Pancreas (tissue), 10 donors: ENCODE measurements around the gene MUC5B. TPM values are rescaled to one million over a fixed set of nuclear protein-coding genes. Genes with fewer than 3 reads are reported as not detected.
"Not testable (repeated sequence)": the region's sequence is repeated elsewhere in the genome, so short reads cannot be mapped to it uniquely, and the experiment has no call there.

ENCODE experiments used
- ATAC-seq, 4 donors: fragments of 200-7000 bp; cut with Tn5 transposase; one replicate each; pipeline versions ENCODE4 v1.8.0 to v1.9.1; 2020; ENCODE audit warnings: mild to moderate bottlenecking in 4 of 4, moderate library complexity in 4 of 4
- DNase-seq, 6 donors: peaks; one replicate each; pipeline ENCODE4 v3.0.0-alpha.2; 2020
- FAIRE-seq: peaks from 2 replicates; lab custom pipeline; 2012; peaks lifted over from hg19 to GRCh38; lab: Jason Lieb, UNC
- H3K27ac ChIP-seq, 4 donors: fragments of 200-600 bp; sonication (generic); 1 replicate in 3 of 4; 2 replicates in 1 of 4; pipeline versions ENCODE4 v1.5.0 to v1.8.0; 2020
- H3K27me3 ChIP-seq, 4 donors: fragments of 200-600 bp; one replicate each; pipeline ENCODE4 v1.8.0; 2021
- H3K36me3 ChIP-seq, 3 donors: fragments of 200-600 bp; sonication (generic) in 1 of 3; one replicate each; pipeline versions ENCODE4 v1.5.0 to v1.8.0; 2020 to 2021
- H3K4me1 ChIP-seq, 3 donors: fragments of 200-600 bp; one replicate each; pipeline ENCODE4 v1.8.0; 2021
- H3K4me3 ChIP-seq, 4 donors: fragments of 200-600 bp; sonication (generic) in 2 of 4; one replicate each; pipeline versions ENCODE4 v1.5.0 to v1.8.0; 2020 to 2021
- H3K9me3 ChIP-seq, 4 donors: fragments of 200-600 bp; one replicate each; pipeline ENCODE4 v1.8.0; 2021
- whole genome bisulfite sequencing, 2 donors: extraction: QIAGEN DNeasy Blood & Tissue Kit; methylation state at CpG; one replicate each; pipeline ENCODE4 v1.1.7; 2013; 5-methylcytosine and 5-hydroxymethylcytosine counted together
- intact Hi-C, 3 donors: fragments of 100-400 bp; cut with DNase I; formaldehyde crosslinking; loops; one replicate each; pipeline versions ENCODE4 v1.11.1 to v1.14.2; 2022
- polyA plus RNA-seq, 2 donors: library from polyadenylated mRNA; stranded (reverse); fragments of 200-250 nt; gene quantifications; one replicate each; pipeline ENCODE4 v1.2.3, GENCODE V29; 2013
- total RNA-seq, 6 donors: library from RNA; stranded (reverse); fragmentation: NEBNext Ultra II Directional in 4 of 6; extraction: Animal tissue kit (Norgen Biotek cat#: 25700) in 4 of 6; gene quantifications; one replicate each; pipeline versions ENCODE4 v1.2.1 to v1.2.4, GENCODE V29; 2021 to 2023
- TF ChIP-seq, protein P1 (sequence below), 4 donors: fragments of 200-600 bp; sonication (generic) in 3 of 4; IDR thresholded peaks; one replicate each; pipeline versions ENCODE4 v1.5.0 to v1.8.0; 2021; ENCODE audit warnings: antibody characterized with exemption in 4 of 4
- donor health status: healthy with polysubstance abuse.
- donor health status: DM: no; HTN: no; CAD: no; lungs with moderate emphysema.
- donor health status: DM: no; HTN: no; CAD: no.
- donor health status: control.
- donor health status: control.
- donor health status: Bipolar disorder and iron deficiency.
- donor health status: DM: yes; HTN: yes; CAD: no.
- donor health status: DM: no; HTN: no; CAD: no.
- donor health status: DM: no; HTN: no; CAD: no.
- donor health status: DM: yes; HTN: yes; CAD: no.

MUC5B gene
- total and polyA plus RNA-seq, 8 donors: 5.1 to 65.4 (median 15.1) TPM

DNA sequence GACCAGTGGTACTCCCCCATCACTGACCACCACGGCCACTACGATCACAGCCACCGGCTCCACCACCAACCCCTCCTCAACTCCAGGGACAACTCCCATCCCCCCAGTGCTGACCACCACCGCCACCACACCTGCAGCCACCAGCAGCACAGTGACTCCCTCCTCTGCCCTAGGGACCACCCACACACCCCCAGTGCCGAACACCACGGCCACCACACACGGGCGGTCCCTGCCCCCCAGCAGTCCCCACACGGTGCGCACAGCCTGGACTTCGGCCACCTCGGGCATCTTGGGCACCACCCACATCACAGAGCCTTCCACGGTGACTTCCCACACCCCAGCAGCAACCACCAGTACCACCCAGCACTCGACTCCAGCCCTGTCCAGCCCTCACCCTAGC, 24.2 kb downstream of the MUC5B start:
- H3K36me3 ChIP-seq, H3K9me3 ChIP-seq, ATAC-seq, intact Hi-C loops, H3K4me3 ChIP-seq, H3K27ac ChIP-seq, H3K27me3 ChIP-seq, H3K4me1 ChIP-seq, FAIRE-seq: not testable (repeated sequence)
- 83 to 89% methylated on average over 3 to 14 of the region's 14 CpGs for WGBS, 2 donors
- DNase-seq: peak in 1 of 6 donors; percentile 27

DNA sequence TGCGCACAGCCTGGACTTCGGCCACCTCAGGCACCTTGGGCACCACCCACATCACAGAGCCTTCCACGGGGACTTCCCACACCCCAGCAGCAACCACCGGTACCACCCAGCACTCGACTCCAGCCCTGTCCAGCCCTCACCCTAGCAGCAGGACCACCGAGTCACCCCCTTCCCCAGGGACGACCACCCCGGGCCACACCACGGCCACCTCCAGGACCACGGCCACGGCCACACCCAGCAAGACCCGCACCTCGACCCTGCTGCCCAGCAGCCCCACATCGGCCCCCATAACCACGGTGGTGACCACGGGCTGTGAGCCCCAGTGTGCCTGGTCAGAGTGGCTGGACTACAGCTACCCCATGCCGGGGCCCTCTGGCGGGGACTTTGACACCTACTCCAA, 26.1 kb downstream of the MUC5B start:
- H3K4me1 ChIP-seq, H3K27ac ChIP-seq, H3K4me3 ChIP-seq, intact Hi-C loops, H3K27me3 ChIP-seq, ATAC-seq, H3K36me3 ChIP-seq, FAIRE-seq, H3K9me3 ChIP-seq: not testable (repeated sequence)
- DNase-seq: peak in 1 of 6 donors; percentile 53
- WGBS, 2 donors: 85 to 91% methylated on average over 9 to 12 of the region's 18 CpGs

DNA sequence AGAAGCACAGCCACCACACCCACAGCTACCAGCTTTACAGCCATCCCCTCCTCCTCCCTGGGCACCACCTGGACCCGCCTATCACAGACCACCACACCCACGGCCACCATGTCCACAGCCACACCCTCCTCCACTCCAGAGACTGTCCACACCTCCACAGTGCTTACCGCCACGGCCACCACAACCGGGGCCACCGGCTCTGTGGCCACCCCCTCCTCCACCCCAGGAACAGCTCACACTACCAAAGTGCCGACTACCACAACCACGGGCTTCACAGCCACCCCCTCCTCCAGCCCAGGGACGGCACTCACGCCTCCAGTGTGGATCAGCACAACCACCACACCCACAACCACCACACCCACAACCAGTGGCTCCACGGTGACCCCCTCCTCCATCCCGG, 27.5 kb downstream of the MUC5B start:
- intact Hi-C loops, H3K36me3 ChIP-seq, FAIRE-seq, ATAC-seq, H3K9me3 ChIP-seq, H3K27ac ChIP-seq, H3K27me3 ChIP-seq, H3K4me1 ChIP-seq, H3K4me3 ChIP-seq: not testable (repeated sequence)
- 84 to 94% methylated on average over 2 to 4 of the region's 12 CpGs for WGBS, 2 donors
- peak in 1 of 6 donors; percentile 35 for DNase-seq

- Histone ChIP-seq H3K9me3 (no peaks in the 10 kb centered on the region), H3K4me3 (no peak overlapping the region), H3K4me1 (no peaks in the 10 kb centered on the region), H3K36me3 (no peaks in the 10 kb centered on the region), H3K27ac (no peak overlapping the region), H3K27me3 (no peaks in the 10 kb centered on the region)
- intact Hi-C loops: no loop called here
- FAIRE-seq: no peak
- ATAC-seq: no peak
- TF ChIP-seq, protein P1, sequence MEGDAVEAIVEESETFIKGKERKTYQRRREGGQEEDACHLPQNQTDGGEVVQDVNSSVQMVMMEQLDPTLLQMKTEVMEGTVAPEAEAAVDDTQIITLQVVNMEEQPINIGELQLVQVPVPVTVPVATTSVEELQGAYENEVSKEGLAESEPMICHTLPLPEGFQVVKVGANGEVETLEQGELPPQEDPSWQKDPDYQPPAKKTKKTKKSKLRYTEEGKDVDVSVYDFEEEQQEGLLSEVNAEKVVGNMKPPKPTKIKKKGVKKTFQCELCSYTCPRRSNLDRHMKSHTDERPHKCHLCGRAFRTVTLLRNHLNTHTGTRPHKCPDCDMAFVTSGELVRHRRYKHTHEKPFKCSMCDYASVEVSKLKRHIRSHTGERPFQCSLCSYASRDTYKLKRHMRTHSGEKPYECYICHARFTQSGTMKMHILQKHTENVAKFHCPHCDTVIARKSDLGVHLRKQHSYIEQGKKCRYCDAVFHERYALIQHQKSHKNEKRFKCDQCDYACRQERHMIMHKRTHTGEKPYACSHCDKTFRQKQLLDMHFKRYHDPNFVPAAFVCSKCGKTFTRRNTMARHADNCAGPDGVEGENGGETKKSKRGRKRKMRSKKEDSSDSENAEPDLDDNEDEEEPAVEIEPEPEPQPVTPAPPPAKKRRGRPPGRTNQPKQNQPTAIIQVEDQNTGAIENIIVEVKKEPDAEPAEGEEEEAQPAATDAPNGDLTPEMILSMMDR (IDR thresholded peaks at IDR 0.05): no peak
- 92% methylated on average over 13 to 16 of the region's 16 CpGs for WGBS, 2 donors
- DNase-seq: peak in 1 of 6 donors; percentile 51
Observed at GRCh38 chr11:1251236-1251770, 28.4 kb downstream of the MUC5B start.

DNA sequence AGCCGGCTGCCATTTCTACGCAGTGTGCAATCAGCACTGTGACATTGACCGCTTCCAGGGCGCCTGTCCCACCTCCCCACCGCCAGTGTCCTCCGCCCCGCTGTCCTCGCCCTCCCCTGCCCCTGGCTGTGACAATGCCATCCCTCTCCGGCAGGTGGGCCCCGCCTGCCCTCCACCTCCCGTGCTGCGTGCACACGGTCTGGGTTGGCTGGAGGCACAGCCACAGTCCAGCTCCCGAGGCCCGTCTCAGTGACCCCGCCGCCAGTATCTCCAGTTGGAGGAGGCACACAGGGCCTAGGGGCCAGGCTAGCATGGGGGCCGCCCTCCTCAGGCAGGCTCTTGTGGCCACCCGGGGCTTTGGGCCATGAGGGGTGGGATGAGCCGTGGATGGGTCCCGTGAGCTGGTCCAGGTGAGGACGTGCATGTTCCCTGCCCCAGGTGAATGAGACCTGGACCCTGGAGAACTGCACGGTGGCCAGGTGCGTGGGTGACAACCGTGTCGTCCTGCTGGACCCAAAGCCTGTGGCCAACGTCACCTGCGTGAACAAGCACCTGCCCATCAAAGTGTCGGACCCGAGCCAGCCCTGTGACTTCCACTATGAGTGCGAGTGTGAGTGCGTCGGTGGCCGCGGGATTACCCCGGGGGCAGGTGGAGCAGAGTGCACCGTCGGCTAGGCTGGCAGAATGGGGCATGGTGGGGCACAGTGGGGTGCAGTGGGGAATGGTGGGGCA, 29.7 kb downstream of the MUC5B start:
- Histone ChIP-seq H3K27ac (no peak overlapping the region), H3K36me3 (no peaks in the 10 kb centered on the region), H3K4me1 (no peaks in the 10 kb centered on the region), H3K4me3 (no peak overlapping the region), H3K27me3 (no peaks in the 10 kb centered on the region), H3K9me3 (no peaks in the 10 kb centered on the region)
- DNase-seq (peak in 1 of 6 donors; percentile 68), ATAC-seq (no peak), FAIRE-seq (no peak)
- intact Hi-C loops: no loop called here
- TF ChIP-seq, protein P1 (IDR thresholded peaks at IDR 0.05): no peak
- WGBS, 2 donors: 82 to 87% methylated on average over 38 of the region's 38 CpGs

DNA sequence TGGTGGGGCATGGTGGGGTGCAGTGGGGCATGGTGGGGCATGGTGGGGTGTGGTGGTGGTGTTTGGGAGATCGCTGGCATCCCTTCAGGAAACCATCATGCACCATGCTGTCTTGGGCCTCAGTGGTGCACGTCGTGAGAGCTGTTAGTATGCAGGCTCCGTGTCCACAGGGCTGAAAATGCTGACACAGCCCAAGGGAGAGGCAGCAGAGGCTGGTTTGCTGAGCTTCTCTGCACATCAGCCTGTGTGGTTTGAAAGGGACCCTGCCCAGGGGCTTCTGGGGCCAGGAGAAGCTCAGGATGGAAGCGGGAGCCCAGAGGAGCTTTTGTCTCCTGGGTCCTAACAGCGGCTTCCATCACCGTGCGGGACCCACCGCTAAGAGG, 30.2 kb downstream of the MUC5B start:
- no peaks in the 10 kb centered on the region for H3K9me3 ChIP-seq
- DNase-seq: peak in 1 of 6 donors; percentile 39
- H3K4me3 ChIP-seq: no peak overlapping the region
- WGBS, 2 donors: 85 to 87% methylated on average over 9 of the region's 9 CpGs
- ATAC-seq: no peak
- no peaks in the 10 kb centered on the region for H3K36me3 ChIP-seq
- H3K27ac ChIP-seq: no peak overlapping the region
- TF ChIP-seq, protein P1 (IDR thresholded peaks at IDR 0.05): no peak
- no peaks in the 10 kb centered on the region for H3K4me1 ChIP-seq
- no peak for FAIRE-seq
- intact Hi-C loops: no loop called here
- H3K27me3 ChIP-seq: no peaks in the 10 kb centered on the region
